ENCODE results near the gene GALNTL6. TPM values are rescaled to one million over a fixed set of nuclear protein-coding genes. Genes with fewer than 3 reads are reported as not detected.

Gene GALNTL6
- total RNA-seq, 6 donors from 2014 or later, result 0.26 to 18.9 TPM; not detected in 4

- H3K4me3 ChIP-seq, result no peak overlapping the region
- H3K27ac ChIP-seq, result no peak overlapping the region
- H3K4me1 ChIP-seq, result no peaks in the 10 kb centered on the region
- no peaks in the 10 kb centered on the region for H3K27me3 ChIP-seq
- 82 to 88% methylated on average over 1 of the region's 1 CpG for WGBS, 2 donors
- no peaks in the 10 kb centered on the region for H3K36me3 ChIP-seq
- ATAC-seq (ENCODE audit: low FRiP score in 2 of 2) (no peak), DNase-seq (no peak)
- H3K9me3 ChIP-seq, result no peaks in the 10 kb centered on the region
- no peak for TF ChIP-seq POLR2AphosphoS5 (IDR thresholded peaks at IDR 0.05)
- no peak for TF ChIP-seq POLR2A (IDR thresholded peaks at IDR 0.05)
- no peak for TF ChIP-seq EP300 (IDR thresholded peaks at IDR 0.05)
- no peak for TF ChIP-seq CTCF (IDR thresholded peaks at IDR 0.05)
Observed at GRCh38 chr4:172868271-172868670, 1055.1 kb downstream of the GALNTL6 start.

- Histone ChIP-seq H3K27me3 (no peaks in the 10 kb centered on the region), H3K36me3 (no peaks in the 10 kb centered on the region), H3K4me3 (no peak overlapping the region), H3K4me1 (no peaks in the 10 kb centered on the region), H3K9me3 (no peaks in the 10 kb centered on the region), H3K27ac (no peak overlapping the region)
- ATAC-seq (ENCODE audit: low FRiP score in 2 of 2) (no peak), DNase-seq (no peak)
- TF ChIP-seq CTCF (IDR thresholded peaks at IDR 0.05), result no peak
- TF ChIP-seq POLR2AphosphoS5 (IDR thresholded peaks at IDR 0.05), result no peak
- TF ChIP-seq POLR2A (IDR thresholded peaks at IDR 0.05), result no peak
- no peak for TF ChIP-seq EP300 (IDR thresholded peaks at IDR 0.05)
- 94 to 96% methylated on average over 1 of the region's 1 CpG for WGBS, 2 donors
Observed at GRCh38 chr4:172869621-172870268, 1056.5 kb downstream of the GALNTL6 start.

- H3K9me3 ChIP-seq, result no peaks in the 10 kb centered on the region
- no peaks in the 10 kb centered on the region for H3K36me3 ChIP-seq
- H3K4me3 ChIP-seq, result no peak overlapping the region
- no peaks in the 10 kb centered on the region for H3K4me1 ChIP-seq
- DNase-seq (no peak), ATAC-seq (ENCODE audit: low FRiP score in 2 of 2) (no peak)
- no peak for TF ChIP-seq POLR2AphosphoS5 (IDR thresholded peaks at IDR 0.05)
- no peak for TF ChIP-seq EP300 (IDR thresholded peaks at IDR 0.05)
- no peak for TF ChIP-seq CTCF (IDR thresholded peaks at IDR 0.05)
- no peak for TF ChIP-seq POLR2A (IDR thresholded peaks at IDR 0.05)
- H3K27me3 ChIP-seq, result no peaks in the 10 kb centered on the region
- no peak overlapping the region for H3K27ac ChIP-seq
Observed at GRCh38 chr4:172871381-172871780, 1058.2 kb downstream of the GALNTL6 start.

GRCh38 chr4:172874944-172875343, 1061.7 kb downstream of the GALNTL6 start:
- DNase-seq, result peak in 1 of 2 donors; percentile 17
- Histone ChIP-seq H3K27me3 (no peaks in the 10 kb centered on the region), H3K36me3 (no peaks in the 10 kb centered on the region), H3K27ac (no peak overlapping the region), H3K4me3 (no peak overlapping the region), H3K4me1 (no peaks in the 10 kb centered on the region), H3K9me3 (no peaks in the 10 kb centered on the region)
- no peak for ATAC-seq (ENCODE audit: low FRiP score in 2 of 2)
- WGBS, 2 donors, result 75 to 79% methylated on average over 3 of the region's 3 CpGs
- TF ChIP-seq EP300 (IDR thresholded peaks at IDR 0.05), result no peak
- TF ChIP-seq POLR2AphosphoS5 (IDR thresholded peaks at IDR 0.05), result no peak
- no peak for TF ChIP-seq POLR2A (IDR thresholded peaks at IDR 0.05)
- TF ChIP-seq CTCF (IDR thresholded peaks at IDR 0.05), result no peak

GRCh38 chr4:172876394-172876793, 1063.2 kb downstream of the GALNTL6 start:
- DNase-seq, result no peak
- ATAC-seq (ENCODE audit: low FRiP score in 2 of 2), result no peak

More at GRCh38 chr4:172876394-172876793, 1063.2 kb downstream of the GALNTL6 start:
- no peak overlapping the region for H3K4me3 ChIP-seq
- no peaks in the 10 kb centered on the region for H3K27me3 ChIP-seq
- H3K4me1 ChIP-seq, result no peaks in the 10 kb centered on the region
- no peaks in the 10 kb centered on the region for H3K9me3 ChIP-seq
- H3K27ac ChIP-seq, result no peak overlapping the region
- WGBS, 2 donors, result 32 to 76% methylated on average over 2 of the region's 2 CpGs
- TF ChIP-seq EP300 (IDR thresholded peaks at IDR 0.05) (no peak), POLR2A (IDR thresholded peaks at IDR 0.05) (no peak), CTCF (IDR thresholded peaks at IDR 0.05) (no peak), POLR2AphosphoS5 (IDR thresholded peaks at IDR 0.05) (no peak)
- no peaks in the 10 kb centered on the region for H3K36me3 ChIP-seq
